Activated CD8-positive, alpha-beta memory T cell treated with anti-CD3 and anti-CD28 coated beads for 36 hours (primary cell): ENCODE measurements around the gene TMIGD2. TPM values are rescaled to one million over a fixed set of nuclear protein-coding genes. Genes with fewer than 3 reads are reported as not detected.
"Not testable (repeated sequence)": the region's sequence is repeated elsewhere in the genome, so short reads cannot be mapped to it uniquely, and the experiment has no call there.

Experiments
- CTCF ChIA-PET: fragments of 350-600 bp; sonication (Branson Sonifier 250); formaldehyde crosslinking; loops from one replicate; lab custom pipeline; 2021; ENCODE audit warnings: antibody characterized with exemption; lab: Charles Lee
- POLR2A ChIA-PET: fragments of 350-600 bp; sonication (Branson Sonifier 250); formaldehyde crosslinking; loops from one replicate; lab custom pipeline; 2021; ENCODE audit warnings: antibody characterized with exemption; lab: Charles Lee
- total RNA-seq, 2 experiments: library from RNA; stranded (reverse); gene quantifications; one replicate each; pipeline ENCODE4 v1.2.3, GENCODE V29; 2021

TMIGD2 gene
- total RNA-seq, 2 experiments from 2014 or later: 7.6 to 7.7 TPM

GRCh38 chr19:4304538-4305256 lies 2.5 kb upstream of the TMIGD2 start, which contains the start of gene FSD1:
Gene FSD1 (plus strand): TSS chr19:4304598. CDS start chr19:4304747, 149 bp downstream.
- POLR2A ChIA-PET: interaction anchor here (0.5 to 2.5 kb wide), 2 partner anchors 9 to 38 kb away, joined by 5 to 6 read pairs; no protein-coding TSS in a partner anchor
- CTCF ChIA-PET: interaction anchor here (0.6 to 0.9 kb wide), 2 partner anchors 37 to 887 kb away, joined by 3 to 4 read pairs; no protein-coding TSS in a partner anchor

GRCh38 chr19:4303819-4304537 lies 1.8 kb upstream of the TMIGD2 start:
- ChIA-PET POLR2A (interaction anchor here (0.5 to 2.5 kb wide), 2 partner anchors 9 to 39 kb away, joined by 5 to 6 read pairs; no protein-coding TSS in a partner anchor), CTCF (interaction anchor here (0.9 kb wide), 1 partner anchor 37 kb away, joined by 3 read pairs; no protein-coding TSS in a partner anchor)

- POLR2A ChIA-PET: interaction anchor here (0.6 kb wide), 1 partner anchor 1117 kb away, joined by 4 read pairs; no protein-coding TSS in a partner anchor
Measured at GRCh38 chr19:4301590-4302242, 473 bp downstream of the TMIGD2 start.

GRCh38 chr19:4300589-4300988 lies 1.6 kb downstream of the TMIGD2 start:
- ChIA-PET CTCF (no interaction called here), POLR2A (no interaction called here)

More at GRCh38 chr19:4301590-4302242, 473 bp downstream of the TMIGD2 start:
- CTCF ChIA-PET: no interaction called here

GRCh38 chr19:4298810-4299550 lies 3.2 kb downstream of the TMIGD2 start:
- CTCF ChIA-PET: interaction anchor here (1.0 kb wide), 1 partner anchor 14 kb away, joined by 3 read pairs; no protein-coding TSS in a partner anchor
- POLR2A ChIA-PET: no interaction called here

GRCh38 chr19:4297901-4298809 lies 4.0 kb downstream of the TMIGD2 start:
- CTCF ChIA-PET: interaction anchor here (1.0 kb wide), 1 partner anchor 15 kb away, joined by 3 read pairs; no protein-coding TSS in a partner anchor
- POLR2A ChIA-PET: no interaction called here

- ChIA-PET POLR2A (no interaction called here), CTCF (no interaction called here)
Measured at GRCh38 chr19:4295972-4296771, 6.0 kb downstream of the TMIGD2 start.

GRCh38 chr19:4294389-4294788 lies 7.8 kb downstream of the TMIGD2 start:
- ChIA-PET CTCF (interaction anchor here (0.8 kb wide), 1 partner anchor 27 kb away, joined by 4 read pairs; no protein-coding TSS in a partner anchor), POLR2A (no interaction called here)

- CTCF ChIA-PET: interaction anchor here (1.1 kb wide), 1 partner anchor 61 kb away, joined by 3 read pairs; no protein-coding TSS in a partner anchor
Measured at GRCh38 chr19:4292515-4292914, 9.7 kb downstream of the TMIGD2 start.

GRCh38 chr19:4291184-4291732 lies 10.9 kb downstream of the TMIGD2 start:
- ChIA-PET CTCF (interaction anchor here (1.1 kb wide), 1 partner anchor 62 kb away, joined by 3 read pairs; no protein-coding TSS in a partner anchor), POLR2A (no interaction called here)

More at GRCh38 chr19:4292515-4292914, 9.7 kb downstream of the TMIGD2 start:
- POLR2A ChIA-PET: no interaction called here

GRCh38 chr19:4288091-4288777 lies 14.0 kb downstream of the TMIGD2 start:
- POLR2A ChIA-PET: no interaction called here
- CTCF ChIA-PET: interaction anchor here (0.6 kb wide), 1 partner anchor 42 kb away, joined by 4 read pairs; no protein-coding TSS in a partner anchor

GRCh38 chr19:4286141-4286540 lies 16.0 kb downstream of the TMIGD2 start:
- CTCF ChIA-PET, POLR2A ChIA-PET: not testable (repeated sequence)

GRCh38 chr19:4284974-4285373 lies 17.2 kb downstream of the TMIGD2 start:
- POLR2A ChIA-PET: interaction anchor here (0.7 kb wide), 1 partner anchor 176 kb away, joined by 3 read pairs; no protein-coding TSS in a partner anchor
- CTCF ChIA-PET: interaction anchor here (0.6 kb wide), 1 partner anchor 26 kb away, joined by 6 read pairs; no protein-coding TSS in a partner anchor

GRCh38 chr19:4284176-4284958 lies 17.8 kb downstream of the TMIGD2 start:
- ChIA-PET POLR2A (no interaction called here), CTCF (no interaction called here)
